ENCODE measurements around the gene CAMK4.

The CAMK4 gene

GRCh38 chr5:111261610-111262009 lies 37.4 kb downstream of the CAMK4 start:
- Histone ChIP-seq H3K9ac (ENCODE audit: low read depth, low read length) (no peak overlapping the region), H3K4me1 (ENCODE audit: insufficient read depth, low read length) (no peaks in the 10 kb centered on the region), H3K27ac (ENCODE audit: low read length) (no peak overlapping the region), H3K4me3 (ENCODE audit: low read length) (no peak overlapping the region), H3K9me3 (ENCODE audit: insufficient read depth, low read depth, low read length) (peaks cover 4% of the 10 kb centered on the region; the same call in 1 of the 2 replicates), H3K27me3 (ENCODE audit: insufficient read depth, low read length) (peaks cover 14% of the 10 kb centered on the region; the same call in 1 of the 2 replicates), H3K36me3 (ENCODE audit: insufficient read depth, low read depth, low read length) (no peaks in the 10 kb centered on the region)

- H3K36me3 ChIP-seq (ENCODE audit: insufficient read depth, low read depth, low read length), result no peaks in the 10 kb centered on the region
- peaks cover 14% of the 10 kb centered on the region; the same call in 1 of the 2 replicates for H3K27me3 ChIP-seq (ENCODE audit: insufficient read depth, low read length)
- H3K4me1 ChIP-seq (ENCODE audit: insufficient read depth, low read length), result no peaks in the 10 kb centered on the region
- H3K27ac ChIP-seq (ENCODE audit: low read length), result no peak overlapping the region
- H3K9ac ChIP-seq (ENCODE audit: low read depth, low read length), result no peak overlapping the region
- no peak overlapping the region for H3K4me3 ChIP-seq (ENCODE audit: low read length)
- H3K9me3 ChIP-seq (ENCODE audit: insufficient read depth, low read depth, low read length), result peaks cover 4% of the 10 kb centered on the region; the same call in 1 of the 2 replicates
These were observed 38.0 kb downstream of the CAMK4 start for GRCh38 chr5:111262153-111262552.

GRCh38 chr5:111262815-111263214 lies 38.6 kb downstream of the CAMK4 start:
- Histone ChIP-seq H3K36me3 (ENCODE audit: insufficient read depth, low read depth, low read length) (no peaks in the 10 kb centered on the region), H3K4me3 (ENCODE audit: low read length) (no peak overlapping the region), H3K9ac (ENCODE audit: low read depth, low read length) (no peak overlapping the region), H3K27ac (ENCODE audit: low read length) (no peak overlapping the region), H3K4me1 (ENCODE audit: insufficient read depth, low read length) (no peaks in the 10 kb centered on the region), H3K27me3 (ENCODE audit: insufficient read depth, low read length) (peaks cover 14% of the 10 kb centered on the region; the same call in 1 of the 2 replicates), H3K9me3 (ENCODE audit: insufficient read depth, low read depth, low read length) (0 out of 2 replicates have a peak, but pooled peaks cover under 1% of the 10 kb centered on the region)

GRCh38 chr5:111266491-111266890 lies 42.3 kb downstream of the CAMK4 start:
- H3K9ac ChIP-seq (ENCODE audit: low read depth, low read length), result no peak overlapping the region
- H3K27ac ChIP-seq (ENCODE audit: low read length), result no peak overlapping the region
- no peaks in the 10 kb centered on the region for H3K36me3 ChIP-seq (ENCODE audit: insufficient read depth, low read depth, low read length)
- no peaks in the 10 kb centered on the region for H3K9me3 ChIP-seq (ENCODE audit: insufficient read depth, low read depth, low read length)
- H3K4me1 ChIP-seq (ENCODE audit: insufficient read depth, low read length), result no peaks in the 10 kb centered on the region
- H3K27me3 ChIP-seq (ENCODE audit: insufficient read depth, low read length), result peaks cover 7% of the 10 kb centered on the region; the same call in 1 of the 2 replicates
- H3K4me3 ChIP-seq (ENCODE audit: low read length), result no peak overlapping the region

GRCh38 chr5:111268300-111268699 lies 44.1 kb downstream of the CAMK4 start:
- Histone ChIP-seq H3K4me3 (ENCODE audit: low read length) (no peak overlapping the region), H3K9me3 (ENCODE audit: insufficient read depth, low read depth, low read length) (no peaks in the 10 kb centered on the region), H3K27me3 (ENCODE audit: insufficient read depth, low read length) (no peaks in the 10 kb centered on the region), H3K27ac (ENCODE audit: low read length) (no peak overlapping the region), H3K36me3 (ENCODE audit: insufficient read depth, low read depth, low read length) (no peaks in the 10 kb centered on the region), H3K4me1 (ENCODE audit: insufficient read depth, low read length) (no peaks in the 10 kb centered on the region), H3K9ac (ENCODE audit: low read depth, low read length) (no peak overlapping the region)

GRCh38 chr5:111271885-111272284 lies 47.7 kb downstream of the CAMK4 start:
- Histone ChIP-seq H3K4me1 (ENCODE audit: insufficient read depth, low read length) (no peaks in the 10 kb centered on the region), H3K9ac (ENCODE audit: low read depth, low read length) (no peak overlapping the region), H3K4me3 (ENCODE audit: low read length) (no peak overlapping the region), H3K9me3 (ENCODE audit: insufficient read depth, low read depth, low read length) (no peaks in the 10 kb centered on the region), H3K27ac (ENCODE audit: low read length) (no peak overlapping the region), H3K36me3 (ENCODE audit: insufficient read depth, low read depth, low read length) (no peaks in the 10 kb centered on the region), H3K27me3 (ENCODE audit: insufficient read depth, low read length) (no peaks in the 10 kb centered on the region)

GRCh38 chr5:111277061-111277460 lies 52.9 kb downstream of the CAMK4 start:
- Histone ChIP-seq H3K4me1 (ENCODE audit: insufficient read depth, low read length) (no peaks in the 10 kb centered on the region), H3K9me3 (ENCODE audit: insufficient read depth, low read depth, low read length) (no peaks in the 10 kb centered on the region), H3K9ac (ENCODE audit: low read depth, low read length) (no peak overlapping the region), H3K27me3 (ENCODE audit: insufficient read depth, low read length) (no peaks in the 10 kb centered on the region), H3K36me3 (ENCODE audit: insufficient read depth, low read depth, low read length) (no peaks in the 10 kb centered on the region), H3K27ac (ENCODE audit: low read length) (no peak overlapping the region), H3K4me3 (ENCODE audit: low read length) (no peak overlapping the region)

GRCh38 chr5:111278858-111279504 lies 54.8 kb downstream of the CAMK4 start:
- no peaks in the 10 kb centered on the region for H3K9me3 ChIP-seq (ENCODE audit: insufficient read depth, low read depth, low read length)
- no peaks in the 10 kb centered on the region for H3K4me1 ChIP-seq (ENCODE audit: insufficient read depth, low read length)
- H3K27ac ChIP-seq (ENCODE audit: low read length), result no peak overlapping the region
- H3K4me3 ChIP-seq (ENCODE audit: low read length), result no peak overlapping the region
- no peak overlapping the region for H3K9ac ChIP-seq (ENCODE audit: low read depth, low read length)
- H3K36me3 ChIP-seq (ENCODE audit: insufficient read depth, low read depth, low read length), result no peaks in the 10 kb centered on the region
- H3K27me3 ChIP-seq (ENCODE audit: insufficient read depth, low read length), result no peaks in the 10 kb centered on the region

GRCh38 chr5:111280282-111280951 lies 56.2 kb downstream of the CAMK4 start:
- Histone ChIP-seq H3K27ac (ENCODE audit: low read length) (no peak overlapping the region), H3K36me3 (ENCODE audit: insufficient read depth, low read depth, low read length) (no peaks in the 10 kb centered on the region), H3K9me3 (ENCODE audit: insufficient read depth, low read depth, low read length) (no peaks in the 10 kb centered on the region), H3K27me3 (ENCODE audit: insufficient read depth, low read length) (no peaks in the 10 kb centered on the region), H3K4me3 (ENCODE audit: low read length) (no peak overlapping the region), H3K4me1 (ENCODE audit: insufficient read depth, low read length) (no peaks in the 10 kb centered on the region), H3K9ac (ENCODE audit: low read depth, low read length) (no peak overlapping the region)

- Histone ChIP-seq H3K4me1 (ENCODE audit: insufficient read depth, low read length) (no peaks in the 10 kb centered on the region), H3K27ac (ENCODE audit: low read length) (no peak overlapping the region), H3K36me3 (ENCODE audit: insufficient read depth, low read depth, low read length) (no peaks in the 10 kb centered on the region), H3K9me3 (ENCODE audit: insufficient read depth, low read depth, low read length) (no peaks in the 10 kb centered on the region), H3K27me3 (ENCODE audit: insufficient read depth, low read length) (no peaks in the 10 kb centered on the region), H3K4me3 (ENCODE audit: low read length) (no peak overlapping the region), H3K9ac (ENCODE audit: low read depth, low read length) (no peak overlapping the region)
These were observed 58.6 kb downstream of the CAMK4 start for GRCh38 chr5:111282798-111283197.

GRCh38 chr5:111284825-111285224 lies 60.6 kb downstream of the CAMK4 start:
- Histone ChIP-seq H3K4me3 (ENCODE audit: low read length) (no peak overlapping the region), H3K9ac (ENCODE audit: low read depth, low read length) (no peak overlapping the region), H3K4me1 (ENCODE audit: insufficient read depth, low read length) (no peaks in the 10 kb centered on the region), H3K9me3 (ENCODE audit: insufficient read depth, low read depth, low read length) (no peaks in the 10 kb centered on the region), H3K36me3 (ENCODE audit: insufficient read depth, low read depth, low read length) (no peaks in the 10 kb centered on the region), H3K27ac (ENCODE audit: low read length) (no peak overlapping the region), H3K27me3 (ENCODE audit: insufficient read depth, low read length) (no peaks in the 10 kb centered on the region)

- Histone ChIP-seq H3K9me3 (ENCODE audit: insufficient read depth, low read depth, low read length) (peaks cover 9% of the 10 kb centered on the region; the same call in 1 of the 2 replicates), H3K36me3 (ENCODE audit: insufficient read depth, low read depth, low read length) (no peaks in the 10 kb centered on the region), H3K27me3 (ENCODE audit: insufficient read depth, low read length) (no peaks in the 10 kb centered on the region), H3K27ac (ENCODE audit: low read length) (no peak overlapping the region), H3K4me1 (ENCODE audit: insufficient read depth, low read length) (no peaks in the 10 kb centered on the region), H3K9ac (ENCODE audit: low read depth, low read length) (no peak overlapping the region), H3K4me3 (ENCODE audit: low read length) (no peak overlapping the region)
These were observed 70.4 kb downstream of the CAMK4 start for GRCh38 chr5:111294551-111294950.

All from iPS-20b (cell line).